ENCODE results near the gene TAP1. TPM values are rescaled to one million over a fixed set of nuclear protein-coding genes. Genes with fewer than 3 reads are reported as not detected.

Gene TAP1
- total RNA-seq, 1 donor from 2014 or later, result 15.5 TPM

GRCh38 chr6:32837651-32838113, 15.8 kb downstream of the TAP1 start:
- peak overlapping the region; percentile 90 for H3K4me3 ChIP-seq
- H3K36me3 ChIP-seq, result peaks cover 46% of the 10 kb centered on the region
- no peaks in the 10 kb centered on the region for H3K9me3 ChIP-seq (replicated peaks)
- H3K27ac ChIP-seq (replicated peaks), result peak overlapping the region; percentile 98
- TF ChIP-seq, protein P1, sequence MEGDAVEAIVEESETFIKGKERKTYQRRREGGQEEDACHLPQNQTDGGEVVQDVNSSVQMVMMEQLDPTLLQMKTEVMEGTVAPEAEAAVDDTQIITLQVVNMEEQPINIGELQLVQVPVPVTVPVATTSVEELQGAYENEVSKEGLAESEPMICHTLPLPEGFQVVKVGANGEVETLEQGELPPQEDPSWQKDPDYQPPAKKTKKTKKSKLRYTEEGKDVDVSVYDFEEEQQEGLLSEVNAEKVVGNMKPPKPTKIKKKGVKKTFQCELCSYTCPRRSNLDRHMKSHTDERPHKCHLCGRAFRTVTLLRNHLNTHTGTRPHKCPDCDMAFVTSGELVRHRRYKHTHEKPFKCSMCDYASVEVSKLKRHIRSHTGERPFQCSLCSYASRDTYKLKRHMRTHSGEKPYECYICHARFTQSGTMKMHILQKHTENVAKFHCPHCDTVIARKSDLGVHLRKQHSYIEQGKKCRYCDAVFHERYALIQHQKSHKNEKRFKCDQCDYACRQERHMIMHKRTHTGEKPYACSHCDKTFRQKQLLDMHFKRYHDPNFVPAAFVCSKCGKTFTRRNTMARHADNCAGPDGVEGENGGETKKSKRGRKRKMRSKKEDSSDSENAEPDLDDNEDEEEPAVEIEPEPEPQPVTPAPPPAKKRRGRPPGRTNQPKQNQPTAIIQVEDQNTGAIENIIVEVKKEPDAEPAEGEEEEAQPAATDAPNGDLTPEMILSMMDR (IDR thresholded peaks at IDR 0.05; ENCODE audit: borderline replicate concordance), result no peak
- H3K27me3 ChIP-seq (ENCODE audit: low read depth), result no peaks in the 10 kb centered on the region
- intact Hi-C loops (cut with micrococcal nuclease), result no loop called here
- DNase-seq, result no peak
- peaks cover 30% of the 10 kb centered on the region for H3K4me1 ChIP-seq

GRCh38 chr6:32836873-32837272, 16.6 kb downstream of the TAP1 start:
- peaks cover 22% of the 10 kb centered on the region for H3K4me1 ChIP-seq
- H3K4me3 ChIP-seq, result no peak overlapping the region
- H3K27me3 ChIP-seq (ENCODE audit: low read depth), result no peaks in the 10 kb centered on the region
- no peak overlapping the region for H3K27ac ChIP-seq (replicated peaks)
- no peaks in the 10 kb centered on the region for H3K9me3 ChIP-seq (replicated peaks)
- H3K36me3 ChIP-seq, result peaks cover 46% of the 10 kb centered on the region
- TF ChIP-seq, protein P1 (IDR thresholded peaks at IDR 0.05; ENCODE audit: borderline replicate concordance), result no peak
- DNase-seq, result no peak
- intact Hi-C loops (cut with micrococcal nuclease), result no loop called here

DNA sequence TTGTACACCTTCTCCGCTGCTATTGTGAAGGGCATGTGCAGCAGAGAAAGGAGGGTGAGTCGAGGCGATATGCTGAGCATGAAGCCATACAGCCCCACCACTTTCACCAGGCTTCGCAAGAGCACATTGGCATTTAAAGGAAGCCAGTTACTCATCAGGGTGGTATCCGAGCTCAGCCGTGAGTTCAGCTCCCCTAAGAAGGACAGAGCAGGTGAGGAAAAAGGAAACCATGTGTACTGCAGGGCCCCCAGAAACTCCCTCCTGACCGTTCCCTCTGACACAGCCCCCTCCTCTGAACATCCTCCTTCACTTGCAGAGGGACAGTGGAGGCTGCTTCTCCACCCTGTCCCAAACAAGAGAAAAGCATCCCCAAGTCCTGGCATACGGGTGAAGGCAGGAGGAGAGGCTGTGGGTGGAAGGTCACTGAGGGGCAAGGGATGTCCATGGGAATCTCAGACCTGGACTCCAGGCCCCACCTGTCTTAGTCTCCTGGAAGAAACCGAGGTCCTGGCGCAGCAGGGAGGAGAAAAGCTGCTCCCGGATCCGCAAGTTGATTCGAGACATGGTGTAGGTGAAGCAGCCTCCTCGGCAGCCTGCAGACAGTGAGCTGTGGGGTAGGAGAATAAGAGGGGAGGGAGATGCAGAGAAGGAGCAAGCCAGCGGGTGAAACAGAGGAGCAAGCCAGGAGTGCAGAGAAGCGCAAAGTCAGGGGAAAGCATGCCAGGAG, 18.2 kb downstream of the TAP1 start:
- peaks cover 45% of the 10 kb centered on the region for H3K36me3 ChIP-seq
- no peaks in the 10 kb centered on the region for H3K9me3 ChIP-seq (replicated peaks)
- TF ChIP-seq, protein P1 (IDR thresholded peaks at IDR 0.05; ENCODE audit: borderline replicate concordance), result no peak
- DNase-seq, result no peak
- no peak overlapping the region for H3K4me3 ChIP-seq
- no peak overlapping the region for H3K27ac ChIP-seq (replicated peaks)
- intact Hi-C loops (cut with micrococcal nuclease), result no loop called here
- H3K4me1 ChIP-seq, result peaks cover 21% of the 10 kb centered on the region
- H3K27me3 ChIP-seq (ENCODE audit: low read depth), result no peaks in the 10 kb centered on the region

DNA sequence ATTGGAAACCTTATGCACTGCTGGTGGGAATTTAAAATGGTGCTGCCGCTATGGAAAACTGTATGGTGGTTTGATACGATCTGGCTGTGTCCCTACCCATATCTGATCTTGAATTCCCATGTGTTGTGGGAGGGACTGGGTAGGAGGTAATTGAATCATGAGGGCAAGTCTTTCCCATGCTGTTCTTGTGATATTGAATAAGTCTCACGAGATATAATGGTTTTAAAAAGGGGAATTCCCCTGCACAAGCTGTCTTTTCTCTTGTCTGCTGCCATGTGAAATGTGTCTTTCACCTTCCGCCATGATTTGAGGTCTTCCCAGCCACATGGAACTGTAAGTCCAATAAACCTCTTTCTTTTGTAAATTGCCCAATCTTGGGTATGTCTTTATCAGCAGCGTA, 19.8 kb downstream of the TAP1 start:
- H3K4me3 ChIP-seq, result no peak overlapping the region
- intact Hi-C loops (cut with micrococcal nuclease), result no loop called here
- H3K27ac ChIP-seq (replicated peaks), result no peak overlapping the region
- DNase-seq, result no peak
- TF ChIP-seq, protein P1 (IDR thresholded peaks at IDR 0.05; ENCODE audit: borderline replicate concordance), result no peak
- peaks cover 16% of the 10 kb centered on the region for H3K4me1 ChIP-seq
- peaks cover 59% of the 10 kb centered on the region for H3K36me3 ChIP-seq
- no peaks in the 10 kb centered on the region for H3K27me3 ChIP-seq (ENCODE audit: low read depth)
- H3K9me3 ChIP-seq (replicated peaks), result no peaks in the 10 kb centered on the region

- DNase-seq, result no peak
- no peaks in the 10 kb centered on the region for H3K27me3 ChIP-seq (ENCODE audit: low read depth)
- H3K36me3 ChIP-seq, result peaks cover 60% of the 10 kb centered on the region
- intact Hi-C loops (cut with micrococcal nuclease), result no loop called here
- H3K4me1 ChIP-seq, result peaks cover 6% of the 10 kb centered on the region
- no peak overlapping the region for H3K4me3 ChIP-seq
- TF ChIP-seq, protein P1 (IDR thresholded peaks at IDR 0.05; ENCODE audit: borderline replicate concordance), result no peak
- H3K9me3 ChIP-seq (replicated peaks), result no peaks in the 10 kb centered on the region
- H3K27ac ChIP-seq (replicated peaks), result no peak overlapping the region
Measured at GRCh38 chr6:32832535-32832934, 21.0 kb downstream of the TAP1 start.

Data from left ventricle myocardium inferior (tissue), 1 donor.